Mesothelial cell of epicardium (in vitro differentiated cells): Measurements from ENCODE around the gene CDH4. TPM values are rescaled to one million over a fixed set of nuclear protein-coding genes. Genes with fewer than 3 reads are reported as not detected.

ENCODE experiments used
- DNase-seq, 2 experiments: peaks; one replicate each; pipeline ENCODE4 v3.0.0; 2021; ENCODE audit warnings: low spot score in 2 of 2; ENCODE audit not compliant: unreplicated experiment in 2 of 2
- H3K27ac Mint-ChIP-seq: 2 replicates; pipeline ENCODE4 v1.8.0; 2021; ENCODE audit warnings: mixed read lengths
- H3K27me3 Mint-ChIP-seq: 2 replicates; pipeline ENCODE4 v1.8.0; 2021; ENCODE audit warnings: low read depth, mixed read lengths
- H3K36me3 Mint-ChIP-seq: 2 replicates; pipeline ENCODE4 v1.8.0; 2021; ENCODE audit warnings: mixed read lengths
- H3K4me1 Mint-ChIP-seq: 2 replicates; pipeline ENCODE4 v1.8.0; 2021; ENCODE audit warnings: mixed read lengths
- H3K4me3 Mint-ChIP-seq: 2 replicates; pipeline ENCODE4 v1.8.0; 2021; ENCODE audit warnings: mild to moderate bottlenecking, moderate library complexity, mixed read lengths
- H3K9me3 Mint-ChIP-seq: 2 replicates; pipeline ENCODE4 v1.8.0; 2021; ENCODE audit warnings: mixed read lengths
- CTCF ChIP-seq: fragments of 200-600 bp; sonication (generic); IDR thresholded peaks from one replicate; pipeline ENCODE4 v1.5.0; 2021; ENCODE audit warnings: antibody characterized with exemption; ENCODE audit not compliant: unreplicated experiment
- total RNA-seq: library from RNA; stranded (reverse); gene quantifications from 3 replicates; pipeline ENCODE4 v1.2.1, GENCODE V29; 2021

Gene CDH4
- total RNA-seq, 1 donor from 2014 or later: 1.1 TPM

- no peak for DNase-seq
- H3K36me3 Mint-ChIP-seq: no peaks in the 10 kb centered on the region
- TF ChIP-seq CTCF: no peak
- H3K27me3 Mint-ChIP-seq: peaks cover 28% of the 10 kb centered on the region
- no peaks in the 10 kb centered on the region for H3K4me1 Mint-ChIP-seq
- no peak overlapping the region for H3K27ac Mint-ChIP-seq
- H3K9me3 Mint-ChIP-seq: peaks cover 6% of the 10 kb centered on the region
- no peak overlapping the region for H3K4me3 Mint-ChIP-seq
Measured at GRCh38 chr20:61557621-61558020, 305.6 kb downstream of the CDH4 start.

- no peaks in the 10 kb centered on the region for H3K9me3 Mint-ChIP-seq
Measured at GRCh38 chr20:61558726-61559125, 306.7 kb downstream of the CDH4 start.

GRCh38 chr20:61559706-61560315, 307.8 kb downstream of the CDH4 start:
- no peaks in the 10 kb centered on the region for H3K9me3 Mint-ChIP-seq
- no peak for TF ChIP-seq CTCF
- no peak overlapping the region for H3K4me3 Mint-ChIP-seq
- no peak for DNase-seq
- no peaks in the 10 kb centered on the region for H3K4me1 Mint-ChIP-seq
- H3K27me3 Mint-ChIP-seq: peaks cover 30% of the 10 kb centered on the region
- H3K27ac Mint-ChIP-seq: no peak overlapping the region
- H3K36me3 Mint-ChIP-seq: no peaks in the 10 kb centered on the region

More at GRCh38 chr20:61558726-61559125, 306.7 kb downstream of the CDH4 start:
- H3K4me1 Mint-ChIP-seq: no peaks in the 10 kb centered on the region
- no peak for DNase-seq
- H3K27ac Mint-ChIP-seq: no peak overlapping the region
- no peak for TF ChIP-seq CTCF
- no peaks in the 10 kb centered on the region for H3K36me3 Mint-ChIP-seq
- peaks cover 28% of the 10 kb centered on the region for H3K27me3 Mint-ChIP-seq
- no peak overlapping the region for H3K4me3 Mint-ChIP-seq

GRCh38 chr20:61560361-61560853, 308.3 kb downstream of the CDH4 start:
- Mint-ChIP-seq H3K4me1 (no peaks in the 10 kb centered on the region), H3K27ac (no peak overlapping the region), H3K27me3 (peaks cover 30% of the 10 kb centered on the region), H3K4me3 (no peak overlapping the region), H3K36me3 (no peaks in the 10 kb centered on the region), H3K9me3 (no peaks in the 10 kb centered on the region)
- TF ChIP-seq CTCF: no peak
- no peak for DNase-seq

- H3K36me3 Mint-ChIP-seq: no peaks in the 10 kb centered on the region
- no peaks in the 10 kb centered on the region for H3K9me3 Mint-ChIP-seq
- no peak overlapping the region for H3K27ac Mint-ChIP-seq
- no peaks in the 10 kb centered on the region for H3K4me1 Mint-ChIP-seq
- peaks cover 29% of the 10 kb centered on the region for H3K27me3 Mint-ChIP-seq
- no peak for TF ChIP-seq CTCF
- no peak overlapping the region for H3K4me3 Mint-ChIP-seq
- DNase-seq: no peak
Measured at GRCh38 chr20:61561111-61561830, 309.2 kb downstream of the CDH4 start.
